GM13977 (cell line): ENCODE measurements around the gene MYH14.
"Not testable (repeated sequence)": the region's sequence is repeated elsewhere in the genome, so short reads cannot be mapped to it uniquely, and the experiment has no call there.

Experiments
- DNase-seq: peaks from one replicate; pipeline ENCODE4 v3.0.0; 2012; ENCODE audit warnings: low spot score
- in situ Hi-C: fragments of 300-500 bp; cut with MboI; formaldehyde crosslinking; loops from one replicate; pipeline ENCODE4 v1.12.0; 2022; ENCODE audit warnings: low sequenced_read_pairs, low pct_unique_long_range_greater_than_20kb, mixed read lengths, inconsistent platforms; ENCODE audit not compliant: unreplicated experiment
- TF ChIP-seq, protein P1 (sequence below): IDR thresholded peaks from 2 replicates; pipeline ENCODE4 v1.5.1; 2012; ENCODE audit warnings: mild to moderate bottlenecking, control low read depth; ENCODE audit not compliant: insufficient read depth; ENCODE audit errors: extremely low read depth, missing control alignments

The MYH14 gene

DNA sequence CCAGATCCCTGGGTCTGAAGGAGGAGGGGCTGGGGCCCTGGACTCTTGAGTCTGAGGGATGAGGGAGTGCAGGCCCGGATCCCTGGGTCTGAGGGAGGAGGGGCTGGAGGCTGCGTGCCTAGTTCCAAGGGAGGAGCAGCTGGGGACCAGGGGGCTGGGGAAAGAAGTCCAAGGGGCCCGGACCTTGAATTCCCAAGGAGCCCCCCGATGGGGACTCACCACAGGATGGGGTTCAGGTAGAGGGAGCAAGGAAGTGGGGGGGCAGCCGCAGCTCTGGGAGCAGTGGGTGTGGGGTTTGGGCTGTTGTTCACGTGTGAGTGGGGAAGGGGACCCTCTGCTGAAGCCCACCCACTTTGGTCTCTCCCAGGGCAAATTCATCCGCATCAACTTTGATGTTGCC, 23.1 kb downstream of the MYH14 start:
- TF ChIP-seq, protein P1, sequence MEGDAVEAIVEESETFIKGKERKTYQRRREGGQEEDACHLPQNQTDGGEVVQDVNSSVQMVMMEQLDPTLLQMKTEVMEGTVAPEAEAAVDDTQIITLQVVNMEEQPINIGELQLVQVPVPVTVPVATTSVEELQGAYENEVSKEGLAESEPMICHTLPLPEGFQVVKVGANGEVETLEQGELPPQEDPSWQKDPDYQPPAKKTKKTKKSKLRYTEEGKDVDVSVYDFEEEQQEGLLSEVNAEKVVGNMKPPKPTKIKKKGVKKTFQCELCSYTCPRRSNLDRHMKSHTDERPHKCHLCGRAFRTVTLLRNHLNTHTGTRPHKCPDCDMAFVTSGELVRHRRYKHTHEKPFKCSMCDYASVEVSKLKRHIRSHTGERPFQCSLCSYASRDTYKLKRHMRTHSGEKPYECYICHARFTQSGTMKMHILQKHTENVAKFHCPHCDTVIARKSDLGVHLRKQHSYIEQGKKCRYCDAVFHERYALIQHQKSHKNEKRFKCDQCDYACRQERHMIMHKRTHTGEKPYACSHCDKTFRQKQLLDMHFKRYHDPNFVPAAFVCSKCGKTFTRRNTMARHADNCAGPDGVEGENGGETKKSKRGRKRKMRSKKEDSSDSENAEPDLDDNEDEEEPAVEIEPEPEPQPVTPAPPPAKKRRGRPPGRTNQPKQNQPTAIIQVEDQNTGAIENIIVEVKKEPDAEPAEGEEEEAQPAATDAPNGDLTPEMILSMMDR = no peak
- in situ Hi-C loops = no loop called here
- DNase-seq = no peak

GRCh38 chr19:50228153-50228552, 24.7 kb downstream of the MYH14 start:
- DNase-seq, in situ Hi-C loops: not testable (repeated sequence)

DNA sequence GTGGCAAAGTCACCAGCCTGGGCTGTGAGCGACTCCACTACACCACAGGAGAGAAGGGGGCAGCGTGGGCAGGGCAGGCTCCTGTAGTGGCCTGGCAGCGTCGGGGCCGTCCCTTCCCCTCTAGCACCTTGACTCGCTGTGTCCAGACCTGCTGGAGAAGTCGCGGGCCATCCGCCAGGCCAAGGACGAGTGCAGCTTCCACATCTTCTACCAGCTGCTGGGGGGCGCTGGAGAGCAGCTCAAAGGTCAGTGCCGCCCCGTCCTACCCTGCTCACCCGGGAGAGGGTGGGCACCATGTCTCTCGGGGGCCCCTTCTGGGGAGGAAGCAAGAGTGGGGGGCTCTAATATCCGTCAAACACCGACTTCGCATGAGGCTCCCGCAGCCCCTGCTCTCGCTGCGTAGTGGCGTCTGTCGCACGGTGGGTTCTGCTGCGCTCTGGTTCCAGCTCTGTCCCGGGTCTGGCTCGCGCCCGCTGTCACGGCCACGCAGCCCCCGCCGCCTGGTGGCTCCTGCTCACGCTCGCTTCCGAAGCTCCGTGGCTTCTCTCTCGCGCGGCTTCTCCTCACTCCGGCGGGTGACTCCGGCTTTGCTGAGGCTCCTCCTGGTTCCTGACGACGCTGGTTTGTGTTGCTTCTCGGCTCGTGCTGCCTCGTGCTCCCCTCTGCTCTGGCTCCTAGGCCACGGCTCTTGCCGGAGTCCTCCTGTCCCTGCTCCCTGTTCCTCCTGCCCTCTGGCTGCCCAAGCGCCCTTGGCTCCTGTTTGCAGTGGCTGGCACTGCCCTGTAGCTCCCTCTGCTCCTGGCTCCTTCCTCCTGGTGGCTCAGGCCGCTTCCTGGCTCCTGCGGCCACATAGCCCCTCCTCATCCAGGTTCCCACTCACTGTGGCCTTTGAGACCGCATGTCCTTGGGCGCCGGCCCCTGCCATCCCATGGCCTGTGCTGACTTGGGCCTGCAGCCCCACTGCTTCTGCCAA, 27.2 kb downstream of the MYH14 start:
- TF ChIP-seq, protein P1 = peak; percentile 5
- DNase-seq = no peak
- in situ Hi-C loops = no loop called here

GRCh38 chr19:50231417-50231816, 28.0 kb downstream of the MYH14 start:
- in situ Hi-C loops, DNase-seq: not testable (repeated sequence)

GRCh38 chr19:50231821-50232220, 28.4 kb downstream of the MYH14 start:
- in situ Hi-C loops = no loop called here
- TF ChIP-seq, protein P1 = no peak

DNA sequence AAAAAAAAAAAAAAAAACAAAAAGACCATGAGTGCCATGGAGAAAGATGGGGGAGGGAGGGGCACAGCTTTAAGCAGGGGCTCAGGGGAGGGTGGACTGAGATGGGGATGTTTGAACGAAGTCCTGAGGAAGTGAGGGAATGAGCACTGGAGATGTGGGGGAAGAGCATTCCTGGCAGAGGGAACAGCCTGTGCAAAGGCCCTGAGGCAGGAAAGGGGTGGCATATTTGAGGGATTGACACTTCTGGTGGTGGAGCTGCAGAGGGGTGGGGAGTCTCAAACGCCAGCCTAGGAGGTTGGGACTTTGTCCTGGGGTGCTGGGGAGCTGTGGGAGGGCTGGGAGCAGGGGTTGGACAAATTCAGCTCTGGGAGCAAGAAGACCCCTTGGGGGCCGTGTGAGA, 29.2 kb downstream of the MYH14 start:
- no peak for DNase-seq
- in situ Hi-C loops = no loop called here
- TF ChIP-seq, protein P1 = no peak

More at GRCh38 chr19:50231821-50232220, 28.4 kb downstream of the MYH14 start:
- DNase-seq = no peak

DNA sequence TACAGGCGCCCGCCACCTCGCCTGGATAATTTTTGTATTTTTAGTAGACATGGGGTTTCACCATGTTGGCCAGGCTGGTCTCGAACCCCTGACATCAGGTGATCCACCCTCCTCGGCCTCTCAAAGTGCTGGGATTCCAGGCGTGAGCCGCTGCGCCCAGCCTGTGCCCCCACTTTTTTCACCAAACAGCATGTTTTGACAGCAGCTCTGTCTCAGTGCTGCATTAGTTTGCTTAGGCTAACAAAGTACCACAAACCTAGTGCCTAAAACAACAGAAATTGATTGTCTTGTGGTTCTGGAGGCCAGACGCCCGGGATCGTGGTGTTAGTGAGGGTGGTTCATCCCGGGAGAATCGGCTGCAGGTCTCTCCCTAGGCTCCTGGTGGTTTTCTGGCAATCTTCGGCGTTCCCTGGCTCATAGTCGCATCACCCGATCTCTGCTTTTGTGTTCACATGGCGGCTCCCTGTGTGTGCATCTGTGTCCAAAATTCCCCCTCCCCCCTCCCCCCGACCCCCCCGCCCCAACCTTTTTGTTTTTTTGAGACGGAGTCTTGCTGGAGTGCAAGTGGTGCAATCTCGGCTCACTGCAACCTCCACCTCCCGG, 30.0 kb downstream of the MYH14 start:
- TF ChIP-seq, protein P1 = no peak
- no peak for DNase-seq
- in situ Hi-C loops = no loop called here
